EL (cell line): ENCODE measurements around the gene GTF2IRD1.
"Not testable (repeated sequence)": the region's sequence is repeated elsewhere in the genome, so short reads cannot be mapped to it uniquely, and the experiment has no call there.

Experiments
- DNase-seq: peaks from one replicate; pipeline ENCODE4 v3.0.0-alpha.2; 2016

The GTF2IRD1 gene

GRCh38 chr7:74494076-74494548 is 40.4 kb downstream of the GTF2IRD1 start:
- no peak for DNase-seq

GRCh38 chr7:74495112-74496086 is 41.7 kb downstream of the GTF2IRD1 start:
- no peak for DNase-seq

- no peak for DNase-seq
Measured at GRCh38 chr7:74496272-74496671, 42.6 kb downstream of the GTF2IRD1 start.

- not testable (repeated sequence) for DNase-seq
Measured at GRCh38 chr7:74496773-74497172, 43.1 kb downstream of the GTF2IRD1 start.

- DNase-seq, result no peak
Measured at GRCh38 chr7:74498354-74498753, 44.6 kb downstream of the GTF2IRD1 start.

- no peak for DNase-seq
Measured at GRCh38 chr7:74498996-74499834, 45.5 kb downstream of the GTF2IRD1 start.

GRCh38 chr7:74499835-74500388 is 46.2 kb downstream of the GTF2IRD1 start:
- DNase-seq, result no peak

GRCh38 chr7:74501298-74501697 is 47.6 kb downstream of the GTF2IRD1 start:
- DNase-seq, result no peak

GRCh38 chr7:74502216-74502891 is 48.6 kb downstream of the GTF2IRD1 start:
- no peak for DNase-seq

- DNase-seq, result no peak
Measured at GRCh38 chr7:74503061-74503460, 49.4 kb downstream of the GTF2IRD1 start.

- no peak for DNase-seq
Measured at GRCh38 chr7:74503943-74504342, 50.2 kb downstream of the GTF2IRD1 start.

- no peak for DNase-seq
Measured at GRCh38 chr7:74505471-74506324, 52.0 kb downstream of the GTF2IRD1 start.

GRCh38 chr7:74506325-74506724 is 52.6 kb downstream of the GTF2IRD1 start:
- no peak for DNase-seq

- DNase-seq, result no peak
Measured at GRCh38 chr7:74507538-74508319, 54.0 kb downstream of the GTF2IRD1 start.

- not testable (repeated sequence) for DNase-seq
Measured at GRCh38 chr7:74509453-74509852, 55.7 kb downstream of the GTF2IRD1 start.

- no peak for DNase-seq
Measured at GRCh38 chr7:74511345-74511744, 57.6 kb downstream of the GTF2IRD1 start.

- DNase-seq, result no peak
Measured at GRCh38 chr7:74512762-74513161, 59.1 kb downstream of the GTF2IRD1 start.

- DNase-seq, result no peak
Measured at GRCh38 chr7:74514131-74514591, 60.5 kb downstream of the GTF2IRD1 start.

- no peak for DNase-seq
Measured at GRCh38 chr7:74515276-74515675, 61.6 kb downstream of the GTF2IRD1 start.

- DNase-seq, result no peak
Measured at GRCh38 chr7:74516214-74516613, 62.5 kb downstream of the GTF2IRD1 start.

- DNase-seq, result no peak
Measured at GRCh38 chr7:74518041-74518440, 64.3 kb downstream of the GTF2IRD1 start.
